Neural cell (in vitro differentiated cells): ENCODE measurements around the gene TSPAN18.

Source experiments
- RAD21 ChIP-seq: fragments of 450-650 bp; conservative IDR thresholded peaks from 2 replicates; pipeline ENCODE4 v1.6.1; 2014; ENCODE audit warnings: antibody characterized with exemption, mild to moderate bottlenecking, moderate library complexity
- TF ChIP-seq, protein P1 (sequence below): fragments of 450-650 bp; IDR thresholded peaks from 2 replicates; pipeline ENCODE4 v1.5.1; 2014; ENCODE audit warnings: antibody characterized with exemption, mild to moderate bottlenecking, moderate library complexity; ENCODE audit not compliant: poor library complexity, severe bottlenecking

GRCh38 chr11:44811841-44812448 is 85.2 kb downstream of the TSPAN18 start:
- TF ChIP-seq, protein P1, sequence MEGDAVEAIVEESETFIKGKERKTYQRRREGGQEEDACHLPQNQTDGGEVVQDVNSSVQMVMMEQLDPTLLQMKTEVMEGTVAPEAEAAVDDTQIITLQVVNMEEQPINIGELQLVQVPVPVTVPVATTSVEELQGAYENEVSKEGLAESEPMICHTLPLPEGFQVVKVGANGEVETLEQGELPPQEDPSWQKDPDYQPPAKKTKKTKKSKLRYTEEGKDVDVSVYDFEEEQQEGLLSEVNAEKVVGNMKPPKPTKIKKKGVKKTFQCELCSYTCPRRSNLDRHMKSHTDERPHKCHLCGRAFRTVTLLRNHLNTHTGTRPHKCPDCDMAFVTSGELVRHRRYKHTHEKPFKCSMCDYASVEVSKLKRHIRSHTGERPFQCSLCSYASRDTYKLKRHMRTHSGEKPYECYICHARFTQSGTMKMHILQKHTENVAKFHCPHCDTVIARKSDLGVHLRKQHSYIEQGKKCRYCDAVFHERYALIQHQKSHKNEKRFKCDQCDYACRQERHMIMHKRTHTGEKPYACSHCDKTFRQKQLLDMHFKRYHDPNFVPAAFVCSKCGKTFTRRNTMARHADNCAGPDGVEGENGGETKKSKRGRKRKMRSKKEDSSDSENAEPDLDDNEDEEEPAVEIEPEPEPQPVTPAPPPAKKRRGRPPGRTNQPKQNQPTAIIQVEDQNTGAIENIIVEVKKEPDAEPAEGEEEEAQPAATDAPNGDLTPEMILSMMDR = no peak
- TF ChIP-seq RAD21 = no peak
